HEK293 (cell line): ENCODE measurements around the gene MYMK.

ENCODE experiments used
- CTCF ChIA-PET: fragments of 350-600 bp; formaldehyde crosslinking; extraction: SDS; loops from one replicate; lab custom pipeline; 2021; ENCODE audit warnings: antibody characterized with exemption; lab: Yijun Ruan, JAX
- POLR2A ChIA-PET: fragments of 300-600 bp; formaldehyde crosslinking; extraction: SDS; loops from one replicate; lab custom pipeline; 2020; ENCODE audit warnings: antibody characterized with exemption, inconsistent platforms; lab: Yijun Ruan, JAX
- H3K27ac ChIP-seq: fragments of 200-500 bp; sonication (Bioruptor generic); 2 replicates; pipeline ENCODE4 v1.5.1; 2014; ENCODE audit warnings: low read depth, low read length, control low read depth, inconsistent platforms; ENCODE audit errors: extremely low read depth
- H3K36me3 ChIP-seq, 2 experiments: fragments of 200-500 bp in 1 of 2; sonication (Bioruptor generic) in 1 of 2; 1 replicate in 1 of 2; 2 replicates in 1 of 2; pipeline ENCODE4 v1.5.1; 2014 to 2017; ENCODE audit warnings: inconsistent platforms in 2 of 2, low read length in 2 of 2; ENCODE audit not compliant: control insufficient read depth in 2 of 2, insufficient read depth in 1 of 2
- H3K4me1 ChIP-seq: fragments of 200-500 bp; sonication (Bioruptor generic); 2 replicates; pipeline ENCODE4 v1.5.1; 2014; ENCODE audit warnings: mild to moderate bottlenecking, low read length, inconsistent platforms; ENCODE audit not compliant: control insufficient read depth, insufficient read depth
- H3K4me3 ChIP-seq: 2 replicates; pipeline ENCODE4 v1.5.1; 2011; ENCODE audit warnings: low read depth, mild to moderate bottlenecking, control low read depth, low read length, moderate library complexity
- H3K9me3 ChIP-seq: fragments of 200-500 bp; sonication (Bioruptor generic); 2 replicates; pipeline ENCODE4 v1.5.1; 2014; ENCODE audit warnings: low read depth, low read length, inconsistent platforms; ENCODE audit not compliant: control insufficient read depth, insufficient read depth
- BCL11A ChIP-seq: fragments of 450-650 bp; formaldehyde crosslinking; IDR thresholded peaks from 2 replicates; pipeline ENCODE4 v1.5.1; 2016; ENCODE audit warnings: low read depth, missing biosample characterization, missing genetic modification characterization
- EGR2 ChIP-seq: fragments of 450-650 bp; formaldehyde crosslinking; IDR thresholded peaks from 2 replicates; pipeline ENCODE4 v1.5.1; 2016; ENCODE audit warnings: low read depth, missing biosample characterization, missing genetic modification characterization
- GLI4 ChIP-seq: fragments of 450-650 bp; formaldehyde crosslinking; IDR thresholded peaks from 2 replicates; pipeline ENCODE4 v1.5.1; 2016; ENCODE audit warnings: missing biosample characterization, missing genetic modification characterization
- KLF9 ChIP-seq: fragments of 450-650 bp; formaldehyde crosslinking; IDR thresholded peaks from 2 replicates; pipeline ENCODE4 v1.5.1; 2016; ENCODE audit warnings: missing biosample characterization, missing genetic modification characterization, low read depth
- REPIN1 ChIP-seq: fragments of 450-650 bp; formaldehyde crosslinking; IDR thresholded peaks from 2 replicates; pipeline ENCODE4 v1.5.1; 2017; ENCODE audit warnings: missing biosample characterization, missing genetic modification characterization, low read depth
- SALL2 ChIP-seq: fragments of 450-650 bp; formaldehyde crosslinking; IDR thresholded peaks from 2 replicates; pipeline ENCODE4 v1.5.0; 2017; ENCODE audit warnings: missing biosample characterization, mild to moderate bottlenecking, missing genetic modification characterization, borderline replicate concordance
- ZBTB48 ChIP-seq: fragments of 450-650 bp; formaldehyde crosslinking; IDR thresholded peaks from 2 replicates; pipeline ENCODE4 v1.5.1; 2016; ENCODE audit warnings: missing biosample characterization, missing genetic modification characterization
- ZBTB6 ChIP-seq: fragments of 450-650 bp; formaldehyde crosslinking; IDR thresholded peaks from 2 replicates; pipeline ENCODE4 v1.5.1; 2017; ENCODE audit warnings: missing biosample characterization, missing genetic modification characterization
- ZFHX2 ChIP-seq: fragments of 450-650 bp; formaldehyde crosslinking; conservative IDR thresholded peaks from 2 replicates; pipeline ENCODE4 v1.5.1; 2016; ENCODE audit warnings: missing biosample characterization, missing genetic modification characterization
- ZNF121 ChIP-seq: fragments of 450-650 bp; formaldehyde crosslinking; IDR thresholded peaks from 2 replicates; pipeline ENCODE4 v1.5.1; 2016; ENCODE audit warnings: missing biosample characterization, missing genetic modification characterization
- ZNF157 ChIP-seq: fragments of 450-650 bp; formaldehyde crosslinking; IDR thresholded peaks from 2 replicates; pipeline ENCODE4 v1.5.1; 2016; ENCODE audit warnings: missing biosample characterization, missing genetic modification characterization
- ZNF280C ChIP-seq: fragments of 450-650 bp; formaldehyde crosslinking; IDR thresholded peaks from 2 replicates; pipeline ENCODE4 v1.5.1; 2016; ENCODE audit warnings: missing biosample characterization, missing genetic modification characterization
- ZNF311 ChIP-seq: fragments of 450-650 bp; formaldehyde crosslinking; IDR thresholded peaks from 2 replicates; pipeline ENCODE4 v1.5.1; 2017; ENCODE audit warnings: missing biosample characterization, missing genetic modification characterization, borderline replicate concordance
- ZNF366 ChIP-seq: fragments of 450-650 bp; formaldehyde crosslinking; conservative IDR thresholded peaks from 2 replicates; pipeline ENCODE4 v1.5.1; 2016; ENCODE audit warnings: missing biosample characterization, missing genetic modification characterization
- ZNF449 ChIP-seq: fragments of 450-650 bp; formaldehyde crosslinking; IDR thresholded peaks from 2 replicates; pipeline ENCODE4 v1.5.1; 2017; ENCODE audit warnings: missing biosample characterization, mild to moderate bottlenecking, missing genetic modification characterization, moderate library complexity
- ZNF529 ChIP-seq: fragments of 450-650 bp; formaldehyde crosslinking; IDR thresholded peaks from 2 replicates; pipeline ENCODE4 v1.5.1; 2017; ENCODE audit warnings: missing genetic modification characterization, missing biosample characterization; ENCODE audit not compliant: insufficient replicate concordance
- ZNF560 ChIP-seq: fragments of 450-650 bp; formaldehyde crosslinking; IDR thresholded peaks from 2 replicates; pipeline ENCODE4 v1.5.1; 2017; ENCODE audit warnings: missing biosample characterization, missing genetic modification characterization, borderline replicate concordance
- ZNF610 ChIP-seq: fragments of 450-650 bp; formaldehyde crosslinking; IDR thresholded peaks from 2 replicates; pipeline ENCODE4 v1.5.1; 2016; ENCODE audit warnings: missing biosample characterization, missing genetic modification characterization, borderline replicate concordance
- ZNF639 ChIP-seq: fragments of 450-650 bp; formaldehyde crosslinking; IDR thresholded peaks from 2 replicates; pipeline ENCODE4 v1.5.1; 2016; ENCODE audit warnings: missing biosample characterization, missing genetic modification characterization
- ZNF658 ChIP-seq: fragments of 450-650 bp; formaldehyde crosslinking; IDR thresholded peaks from 2 replicates; pipeline ENCODE4; 2016; ENCODE audit warnings: missing biosample characterization, missing genetic modification characterization
- ZNF664 ChIP-seq: fragments of 450-650 bp; formaldehyde crosslinking; IDR thresholded peaks from 2 replicates; pipeline ENCODE4 v1.5.1; 2016; ENCODE audit warnings: missing biosample characterization, missing genetic modification characterization
- TF ChIP-seq, protein P1 (sequence below): fragments of 450-650 bp; formaldehyde crosslinking; IDR thresholded peaks from 2 replicates; pipeline ENCODE4 v1.5.1; 2016; ENCODE audit warnings: missing biosample characterization, missing genetic modification characterization

Gene MYMK

DNA sequence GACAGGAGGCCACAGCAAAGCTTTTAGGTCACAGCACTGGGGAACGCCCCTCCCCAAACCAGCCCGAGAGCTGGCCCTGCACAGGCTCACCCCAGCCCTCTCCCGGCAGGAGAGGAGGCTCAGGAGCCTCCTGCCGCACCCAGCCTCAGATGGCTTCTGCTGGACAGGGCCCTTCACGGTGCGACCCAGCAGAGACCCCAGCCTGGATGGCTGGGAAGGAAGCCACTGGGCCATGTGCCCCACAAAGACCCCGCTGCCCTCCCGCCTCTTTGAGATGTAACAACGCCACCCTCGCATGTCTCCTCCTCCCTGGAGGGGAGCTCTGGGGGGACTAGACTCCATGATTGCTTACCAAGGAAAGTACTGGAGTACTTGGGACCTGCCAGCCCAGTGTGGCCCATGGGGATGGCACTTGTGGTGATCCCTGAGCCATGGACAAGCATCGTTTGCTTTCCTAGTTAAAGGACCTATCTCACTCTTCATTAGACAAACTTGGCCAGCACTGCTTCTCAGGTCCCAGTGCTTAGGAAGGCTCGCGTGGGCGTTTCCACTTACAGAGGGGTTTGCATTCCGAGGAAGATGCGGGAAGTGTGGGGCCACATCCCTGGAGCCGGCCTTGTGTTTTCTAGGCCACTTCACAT lies 9.0 kb downstream of the MYMK start:
- H3K9me3 ChIP-seq, result no peaks in the 10 kb centered on the region
- TF ChIP-seq ZNF529 (tag by site-specific recombination), result no peak
- TF ChIP-seq ZBTB48 (tag by site-specific recombination), result no peak
- TF ChIP-seq GLI4 (tag by site-specific recombination), result no peak
- 0 out of 2 replicates have a peak, but pooled peaks have one; percentile 16 for TF ChIP-seq EGR2 (tag by site-specific recombination)
- peak; percentile 32 for TF ChIP-seq ZFHX2 (tag by site-specific recombination)
- TF ChIP-seq, protein P1, sequence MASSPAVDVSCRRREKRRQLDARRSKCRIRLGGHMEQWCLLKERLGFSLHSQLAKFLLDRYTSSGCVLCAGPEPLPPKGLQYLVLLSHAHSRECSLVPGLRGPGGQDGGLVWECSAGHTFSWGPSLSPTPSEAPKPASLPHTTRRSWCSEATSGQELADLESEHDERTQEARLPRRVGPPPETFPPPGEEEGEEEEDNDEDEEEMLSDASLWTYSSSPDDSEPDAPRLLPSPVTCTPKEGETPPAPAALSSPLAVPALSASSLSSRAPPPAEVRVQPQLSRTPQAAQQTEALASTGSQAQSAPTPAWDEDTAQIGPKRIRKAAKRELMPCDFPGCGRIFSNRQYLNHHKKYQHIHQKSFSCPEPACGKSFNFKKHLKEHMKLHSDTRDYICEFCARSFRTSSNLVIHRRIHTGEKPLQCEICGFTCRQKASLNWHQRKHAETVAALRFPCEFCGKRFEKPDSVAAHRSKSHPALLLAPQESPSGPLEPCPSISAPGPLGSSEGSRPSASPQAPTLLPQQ (tag by site-specific recombination), result no peak
- no peak for TF ChIP-seq KLF9 (tag by site-specific recombination)
- TF ChIP-seq ZNF658 (tag by site-specific recombination), result no peak
- H3K4me3 ChIP-seq, result no peak overlapping the region
- ChIA-PET CTCF (interaction anchor here (0.5 to 0.7 kb wide), 2 partner anchors 16 to 40 kb away, joined by 3 read pairs; no protein-coding TSS in a partner anchor), POLR2A (no interaction called here)
- H3K4me1 ChIP-seq, result no peaks in the 10 kb centered on the region
- no peaks in the 10 kb centered on the region for H3K36me3 ChIP-seq
- H3K27ac ChIP-seq, result no peak overlapping the region

GRCh38 chr9:133515240-133515610 lies 9.5 kb downstream of the MYMK start:
- POLR2A ChIA-PET, result no interaction called here
- H3K36me3 ChIP-seq, result no peaks in the 10 kb centered on the region
- no peaks in the 10 kb centered on the region for H3K4me1 ChIP-seq
- no peak overlapping the region for H3K4me3 ChIP-seq
- TF ChIP-seq ZNF280C (tag by site-specific recombination), result no peak
- TF ChIP-seq ZNF664 (tag by site-specific recombination), result no peak
- no peak for TF ChIP-seq ZNF311 (tag by site-specific recombination)
- TF ChIP-seq ZNF449 (tag by site-specific recombination), result no peak
- H3K27ac ChIP-seq, result no peak overlapping the region
- H3K9me3 ChIP-seq, result no peaks in the 10 kb centered on the region
- CTCF ChIA-PET, result interaction anchor here (1.2 kb wide), 1 partner anchor 29 kb away, joined by 4 read pairs; no protein-coding TSS in a partner anchor

DNA sequence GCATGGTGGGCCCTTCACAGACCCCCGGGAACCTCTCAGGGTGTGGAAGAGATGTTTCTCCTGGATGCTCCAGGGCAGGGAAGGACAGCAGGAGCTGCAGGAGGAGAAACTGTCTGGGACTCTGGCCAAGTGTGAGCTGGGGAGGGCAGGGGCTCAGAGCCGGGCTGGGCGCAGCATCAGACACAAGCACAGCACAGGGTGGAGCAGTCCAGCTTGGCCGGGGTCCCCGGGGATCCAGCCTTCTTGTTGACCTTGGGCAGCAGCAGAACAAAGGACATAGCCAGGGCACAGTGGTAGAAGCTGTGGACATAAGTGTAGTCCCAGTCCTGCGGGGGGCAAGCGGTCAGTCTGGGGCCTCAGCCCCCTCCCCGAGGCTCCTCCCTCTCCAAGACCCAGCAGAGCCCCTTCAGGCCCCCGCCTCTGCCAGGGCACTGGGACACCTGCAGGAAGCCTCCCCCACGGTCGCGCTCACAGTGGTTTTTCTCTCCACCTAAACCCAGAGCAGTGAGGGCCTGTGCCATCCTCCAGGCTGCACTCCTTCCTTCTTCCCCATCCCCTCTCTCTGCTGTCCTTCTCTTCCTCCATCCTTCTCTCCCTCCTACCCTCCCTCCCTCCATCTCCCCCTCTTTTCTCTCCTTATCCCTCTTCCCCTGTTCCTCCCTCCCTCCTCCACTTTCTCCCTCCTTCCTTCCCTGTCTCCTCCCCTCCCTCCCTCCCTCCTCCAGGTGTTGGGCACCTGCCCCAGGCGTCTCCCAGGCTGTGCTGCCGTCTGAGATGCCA lies 10.1 kb downstream of the MYMK start:
- Histone ChIP-seq H3K4me1 (peaks cover 4% of the 10 kb centered on the region; the same call in 1 of the 2 replicates), H3K9me3 (no peaks in the 10 kb centered on the region), H3K36me3 (no peaks in the 10 kb centered on the region), H3K27ac (no peak overlapping the region), H3K4me3 (no peak overlapping the region)
- ChIA-PET POLR2A (no interaction called here), CTCF (interaction anchor here (1.2 kb wide), 1 partner anchor 28 kb away, joined by 4 read pairs; no protein-coding TSS in a partner anchor)
- TF ChIP-seq ZNF157 (tag by site-specific recombination) (no peak), ZNF639 (no peak), ZNF560 (tag by site-specific recombination) (no peak), ZNF529 (tag by site-specific recombination) (no peak), BCL11A (no peak), ZBTB6 (tag by site-specific recombination) (no peak), ZNF121 (tag by site-specific recombination) (no peak), ZNF366 (tag by site-specific recombination) (peak; percentile 70), SALL2 (tag by site-specific recombination) (no peak), ZNF610 (no peak), REPIN1 (tag by site-specific recombination) (no peak)
